Pons (tissue), 1 donor: Measurements from ENCODE around the gene SLF1.

ENCODE experiments used
- DNase-seq: peaks from one replicate; pipeline ENCODE4 v3.0.0-alpha.2; 2016; ENCODE audit warnings: low spot score

SLF1 gene

DNA sequence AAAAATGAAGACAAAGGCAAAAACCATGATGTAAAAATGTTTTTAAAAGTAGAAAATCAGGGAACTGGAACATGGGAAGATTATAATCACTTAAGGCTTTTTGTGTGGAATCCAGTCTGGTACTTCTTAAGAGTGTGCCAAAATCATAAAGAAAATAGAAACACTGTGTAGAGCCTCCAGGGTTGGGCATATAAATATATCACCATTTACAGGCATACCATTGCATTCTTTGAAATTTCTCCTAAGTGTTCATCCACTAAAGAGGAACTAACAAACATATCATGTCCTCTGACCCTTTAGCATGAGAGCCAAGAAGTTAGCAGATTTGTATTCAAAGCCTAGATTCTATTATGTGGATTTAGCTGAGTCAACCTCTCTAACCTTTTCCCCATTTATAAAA is 93.3 kb downstream of the SLF1 start:
- DNase-seq, result no peak

DNA sequence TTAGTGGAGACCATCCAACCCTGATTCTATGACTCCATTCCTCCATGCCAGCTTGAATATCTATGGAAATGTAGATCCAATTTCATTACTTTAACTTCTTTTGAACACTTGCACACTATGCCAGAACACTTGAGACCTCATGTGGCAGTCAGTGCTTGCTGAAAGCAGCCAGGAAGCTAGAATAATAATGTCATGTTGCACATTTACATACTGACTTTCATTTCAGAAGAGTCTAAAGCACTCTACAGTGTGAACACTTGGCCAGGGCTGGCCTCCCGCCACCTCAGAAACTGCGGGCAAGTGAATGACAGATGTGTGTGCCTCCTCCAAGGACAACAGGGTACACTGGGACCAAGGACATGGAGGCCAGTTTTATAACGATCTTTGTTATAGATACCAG is 97.3 kb downstream of the SLF1 start:
- DNase-seq, result no peak

DNA sequence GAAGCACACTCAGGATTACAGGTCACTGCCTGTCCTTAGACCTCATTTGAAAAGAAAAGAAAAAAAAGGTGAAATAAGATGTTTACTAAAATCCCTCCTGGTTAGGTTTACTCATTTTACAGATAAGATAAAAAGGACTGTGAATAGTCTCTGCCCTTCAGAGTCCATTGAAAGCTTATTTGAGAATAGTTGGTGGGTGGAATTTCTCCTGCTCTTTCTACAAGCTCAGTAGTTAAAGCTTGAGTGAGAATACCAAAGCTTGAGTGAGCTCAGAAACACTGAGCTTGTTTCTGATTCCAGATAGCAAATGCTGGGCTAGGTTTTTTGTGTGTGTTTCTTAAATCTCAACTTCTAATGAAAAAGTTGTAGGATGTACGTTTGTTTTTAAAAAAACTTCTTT is 106.7 kb downstream of the SLF1 start:
- no peak for DNase-seq

DNA sequence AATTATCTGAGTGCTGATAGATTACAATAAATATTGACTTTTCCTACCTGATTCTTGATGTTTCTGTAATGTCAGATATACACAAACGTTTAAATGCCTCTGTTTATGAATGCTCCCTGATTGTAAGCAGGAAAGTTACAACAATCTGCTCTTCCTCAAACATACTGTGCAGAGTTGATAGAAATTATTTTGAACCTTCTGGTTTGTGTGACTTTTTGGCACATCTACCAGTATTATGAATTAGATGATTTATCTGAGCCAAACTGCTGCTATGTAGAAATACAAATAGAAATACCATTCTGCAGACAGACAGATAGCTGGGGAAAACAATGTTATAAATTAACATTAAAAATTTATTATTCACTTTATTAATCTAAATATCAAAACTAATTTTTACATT is 113.0 kb downstream of the SLF1 start:
- no peak for DNase-seq

DNA sequence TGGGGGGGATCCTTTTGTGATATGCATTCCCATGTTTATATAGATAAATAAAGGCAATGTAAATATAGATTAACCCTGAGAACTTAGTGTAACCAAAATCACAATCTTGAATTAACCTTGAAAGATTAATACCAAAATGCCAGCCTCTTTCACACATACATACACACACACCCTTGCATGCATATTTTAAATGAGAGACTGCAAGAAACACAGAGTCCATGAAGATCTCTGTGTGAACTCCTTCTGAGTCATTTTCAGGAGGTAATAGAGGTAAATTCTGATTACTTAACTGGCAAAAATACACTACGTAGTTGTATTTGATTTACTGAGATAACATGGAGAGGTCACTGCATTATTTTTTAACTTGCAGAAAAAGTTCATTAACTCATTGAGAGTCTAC is 118.0 kb downstream of the SLF1 start:
- no peak for DNase-seq

DNA sequence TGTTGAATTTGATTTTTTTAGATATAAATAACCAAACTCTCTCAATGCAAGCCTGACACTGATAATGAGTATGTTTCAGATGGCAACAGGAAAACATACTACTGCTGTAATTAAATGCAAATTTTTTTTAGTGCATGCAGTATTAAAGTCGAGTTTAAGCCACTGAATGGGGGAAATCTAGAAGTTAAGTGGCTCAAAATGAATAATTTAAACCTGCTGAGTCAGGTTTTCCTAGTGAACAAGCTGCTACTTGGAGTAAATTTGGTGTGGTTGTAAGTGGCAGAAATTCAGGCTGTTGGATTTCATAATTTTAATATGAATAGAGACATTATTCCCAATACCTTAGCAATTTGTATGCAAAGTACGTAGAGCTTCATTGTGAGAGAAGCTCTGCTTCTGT is 121.8 kb downstream of the SLF1 start:
- no peak for DNase-seq

DNA sequence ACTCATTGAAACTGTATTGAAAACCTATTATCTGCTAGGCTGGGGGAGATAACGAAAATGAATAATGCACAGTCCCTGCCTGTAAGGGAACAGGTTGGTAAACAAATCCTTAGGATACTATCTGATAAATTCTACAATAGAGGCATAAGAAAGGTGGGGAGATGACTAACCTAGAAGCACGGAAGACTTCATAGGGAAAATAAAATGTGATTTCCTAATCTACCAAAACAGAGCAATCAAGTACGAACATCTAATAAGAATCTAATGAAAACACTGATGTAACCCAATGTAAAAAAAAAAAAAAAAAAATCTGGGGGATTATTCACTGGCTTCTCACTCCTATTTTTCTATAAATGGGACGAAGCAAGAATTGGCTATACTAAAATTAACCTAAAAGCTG is 124.4 kb downstream of the SLF1 start:
- no peak for DNase-seq

DNA sequence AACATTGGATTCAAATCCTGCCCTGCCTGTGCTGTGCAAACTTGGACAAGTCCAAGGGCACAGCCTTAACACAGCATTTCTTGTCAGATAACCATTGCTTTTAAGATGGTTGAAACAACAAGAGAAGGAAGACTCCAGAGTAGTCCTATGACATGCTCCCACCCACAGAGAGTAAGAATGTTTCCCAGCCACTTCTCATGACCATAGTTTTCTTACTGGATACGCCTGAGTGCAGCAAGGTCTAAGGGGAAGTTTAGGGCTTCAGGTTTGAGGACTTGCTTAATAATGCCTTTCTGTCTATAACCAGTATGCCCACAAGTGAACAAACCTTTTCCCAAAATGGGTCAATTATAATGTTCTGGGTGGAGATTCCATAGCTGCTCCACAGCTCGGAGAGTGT is 126.4 kb downstream of the SLF1 start:
- no peak for DNase-seq

DNA sequence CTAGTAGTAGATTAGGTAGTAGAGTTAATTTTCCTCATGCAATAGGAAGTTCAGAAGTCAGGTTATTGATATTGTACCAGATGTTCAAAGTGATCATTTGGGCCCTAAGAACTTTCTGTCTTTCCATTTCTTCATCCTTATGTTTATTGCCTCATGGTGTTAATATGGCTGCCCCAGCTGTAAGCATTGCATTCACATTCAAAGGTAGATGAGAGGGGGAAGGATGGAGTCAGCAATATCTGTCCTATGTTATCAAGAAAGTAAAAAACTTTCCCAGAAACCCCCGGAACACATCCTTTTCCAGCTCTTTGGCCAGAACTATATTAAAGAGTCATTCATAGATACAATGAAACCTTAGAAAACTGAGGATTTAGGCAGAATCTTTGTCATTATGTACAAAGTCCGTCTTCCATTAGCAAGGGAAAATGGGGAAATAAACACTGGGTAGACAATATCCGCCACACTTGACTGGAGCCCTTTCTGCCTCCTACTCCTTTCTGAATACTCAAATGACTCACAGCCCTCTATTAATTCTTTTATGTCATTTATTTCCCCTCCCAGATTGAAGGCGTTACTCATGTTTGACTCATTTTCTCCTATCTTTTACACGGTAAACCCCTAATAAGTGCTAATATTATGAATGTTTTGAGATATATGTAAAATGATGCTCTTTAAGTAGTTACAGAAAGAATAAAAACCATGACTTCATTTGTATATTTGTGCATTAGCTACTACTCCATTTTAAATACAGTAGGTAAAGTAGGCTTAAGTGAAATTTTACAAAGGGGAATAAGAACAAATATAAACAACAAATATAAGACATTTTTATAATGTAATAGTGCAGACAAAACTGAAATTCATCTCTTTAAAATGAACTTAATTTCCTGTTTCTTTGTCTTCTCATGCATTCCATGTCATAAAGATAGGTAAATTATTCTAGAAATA is 127.6 kb downstream of the SLF1 start:
- DNase-seq, result no peak

DNA sequence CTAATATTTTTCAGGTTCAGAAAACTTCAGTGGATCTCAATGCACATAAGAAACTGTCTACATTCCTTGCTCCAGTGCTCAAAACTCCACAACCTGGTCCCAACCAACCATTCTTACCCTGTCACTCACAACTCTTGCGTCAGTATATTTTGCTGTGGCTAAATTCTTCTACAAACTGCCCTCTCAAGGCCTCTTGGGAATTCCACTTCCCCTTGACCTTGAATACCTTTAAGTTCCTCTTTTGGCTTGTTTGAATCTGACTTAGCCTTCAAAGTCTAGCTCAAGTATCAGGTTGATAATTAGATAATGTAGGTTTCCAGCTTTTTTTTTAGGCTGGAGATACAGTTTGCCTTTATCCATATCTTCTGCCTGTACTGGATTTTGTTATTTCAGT is 128.3 kb downstream of the SLF1 start:
- DNase-seq, result no peak
